ENCODE results near the gene COLEC11.

Gene COLEC11

GRCh38 chr2:3655871-3656761 lies 61.2 kb downstream of the COLEC11 start:
- DNase-seq = no peak

- DNase-seq = no peak
These were observed 62.1 kb downstream of the COLEC11 start for GRCh38 chr2:3656762-3657721.

- DNase-seq = no peak
These were observed 63.0 kb downstream of the COLEC11 start, which contains the start of gene ALLC for GRCh38 chr2:3657881-3658280. Gene ALLC, plus strand, starts transcription at chr2:3658200. Its CDS starts 12,958 bp downstream, at chr2:3671158.

- DNase-seq = no peak
These were observed 64.8 kb downstream of the COLEC11 start for GRCh38 chr2:3659447-3660432.

- DNase-seq = peak; percentile 38
These were observed 65.7 kb downstream of the COLEC11 start for GRCh38 chr2:3660640-3661039.

- no peak for DNase-seq
These were observed 66.3 kb downstream of the COLEC11 start for GRCh38 chr2:3661149-3661660.

- no peak for DNase-seq
These were observed 67.3 kb downstream of the COLEC11 start for GRCh38 chr2:3662239-3662638.

- no peak for DNase-seq
These were observed 69.2 kb downstream of the COLEC11 start for GRCh38 chr2:3664118-3664517.

GRCh38 chr2:3664925-3665324 lies 70.0 kb downstream of the COLEC11 start:
- no peak for DNase-seq

GRCh38 chr2:3665886-3666612 lies 71.1 kb downstream of the COLEC11 start:
- DNase-seq = no peak

GRCh38 chr2:3666613-3666975 lies 71.7 kb downstream of the COLEC11 start:
- no peak for DNase-seq

- no peak for DNase-seq
These were observed 72.3 kb downstream of the COLEC11 start for GRCh38 chr2:3667151-3667631.

GRCh38 chr2:3669656-3670055 lies 74.7 kb downstream of the COLEC11 start:
- no peak for DNase-seq

- no peak for DNase-seq
These were observed 75.5 kb downstream of the COLEC11 start for GRCh38 chr2:3670376-3670775.

GRCh38 chr2:3670941-3671340 lies 76.0 kb downstream of the COLEC11 start:
- DNase-seq = no peak

- no peak for DNase-seq
These were observed 78.2 kb downstream of the COLEC11 start for GRCh38 chr2:3672861-3673678.

- DNase-seq = no peak
These were observed 79.3 kb downstream of the COLEC11 start for GRCh38 chr2:3674066-3674845.

GRCh38 chr2:3675687-3676086 lies 80.8 kb downstream of the COLEC11 start:
- no peak for DNase-seq

GRCh38 chr2:3677436-3677835 lies 82.5 kb downstream of the COLEC11 start:
- DNase-seq = no peak

Data from activated naive CD4-positive, alpha-beta T cell treated with Interleukin-2 at 50 U/mL for 16 hours (primary cell).